NCI-H2196 (cell line): ENCODE results near the gene LRP6.
A peak's percentile ranks its signal among the peaks of the same experiment; 100 is the strongest.
"Not testable (repeated sequence)": the region's sequence is repeated elsewhere in the genome, so short reads cannot be mapped to it uniquely, and the experiment has no call there.

ENCODE experiments used
- DNase-seq: peaks from one replicate; lab custom pipeline; 2025; ENCODE audit not compliant: unreplicated experiment; lab: John Stamatoyannopoulos, UW

Gene LRP6

DNA sequence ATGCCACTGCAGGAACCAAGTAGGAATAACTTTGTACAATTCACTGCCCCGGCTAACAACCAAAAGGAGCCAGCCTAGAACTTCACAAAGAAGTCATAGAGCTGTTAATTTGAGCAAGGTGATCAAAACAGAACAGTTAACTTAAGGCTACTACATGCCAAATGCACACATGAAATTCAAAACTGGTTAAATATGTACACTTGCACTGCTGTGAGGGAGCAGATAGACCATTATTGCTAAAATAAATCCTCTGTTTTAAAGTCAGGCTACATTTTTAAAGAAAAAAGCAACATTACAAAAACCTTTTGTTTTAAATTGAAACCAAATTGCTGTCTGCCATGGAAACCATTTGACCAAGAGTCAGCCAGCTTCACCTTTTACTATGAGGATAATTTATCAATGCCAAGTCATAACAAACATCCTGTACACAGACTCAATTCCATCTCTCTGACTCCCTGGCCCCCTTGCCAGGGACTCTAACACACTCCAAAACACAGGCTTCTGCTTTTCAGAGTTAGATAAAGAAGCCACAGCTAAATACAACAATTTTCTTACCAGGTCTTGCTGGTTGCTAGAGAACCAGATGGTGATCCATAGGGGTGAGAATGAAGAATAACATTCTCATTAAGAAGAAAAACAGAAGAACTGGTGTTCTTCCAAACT, 84.0 kb downstream of the LRP6 start:
- DNase-seq: peak; percentile 29

DNA sequence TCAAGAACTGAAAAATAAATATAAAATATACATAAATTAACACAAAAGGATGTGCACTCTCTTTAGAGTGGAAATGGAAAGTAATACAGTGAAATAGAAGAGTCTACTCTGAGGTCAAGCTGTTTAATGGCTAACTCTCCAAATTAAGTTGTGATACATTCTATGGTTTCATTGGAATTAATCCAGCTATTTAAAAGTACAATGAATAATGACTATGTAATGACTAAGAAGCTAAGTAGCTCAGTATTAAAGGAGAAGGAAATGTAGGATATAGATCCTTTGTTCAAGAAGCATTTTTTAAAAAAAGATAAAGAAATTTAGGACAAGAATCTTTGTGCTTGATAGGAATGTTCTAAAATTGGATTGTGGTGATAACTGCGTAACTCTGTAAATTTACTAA, 85.3 kb downstream of the LRP6 start:
- DNase-seq: no peak

DNA sequence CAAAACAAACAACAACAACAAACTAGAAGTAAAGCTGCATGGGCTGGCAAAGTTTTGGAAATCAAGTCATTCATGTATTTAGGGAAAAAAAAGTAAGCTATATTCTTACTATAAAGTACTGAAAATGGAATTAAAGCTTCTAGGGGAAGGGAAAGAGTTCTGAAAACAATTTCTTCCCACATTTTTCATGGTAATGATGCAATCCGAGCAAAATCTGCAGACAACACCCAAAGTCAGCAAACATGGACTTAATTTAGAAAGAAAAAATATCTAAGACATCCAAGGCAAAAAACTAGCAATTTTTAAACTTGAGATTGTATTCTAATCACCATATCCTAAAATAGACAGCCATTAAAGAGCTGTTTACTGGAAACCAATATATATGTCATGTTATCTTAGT, 86.3 kb downstream of the LRP6 start:
- DNase-seq: no peak

- DNase-seq: no peak
These were observed 86.7 kb downstream of the LRP6 start for GRCh38 chr12:12180136-12180535.

GRCh38 chr12:12178559-12178958, 88.3 kb downstream of the LRP6 start:
- DNase-seq: no peak

- no peak for DNase-seq
These were observed 90.4 kb downstream of the LRP6 start for GRCh38 chr12:12176402-12176801.

- DNase-seq: no peak
These were observed 94.8 kb downstream of the LRP6 start for GRCh38 chr12:12171991-12172511.

- no peak for DNase-seq
These were observed 99.0 kb downstream of the LRP6 start for GRCh38 chr12:12167847-12168246.

- no peak for DNase-seq
These were observed 100.1 kb downstream of the LRP6 start for GRCh38 chr12:12166751-12167150.

DNA sequence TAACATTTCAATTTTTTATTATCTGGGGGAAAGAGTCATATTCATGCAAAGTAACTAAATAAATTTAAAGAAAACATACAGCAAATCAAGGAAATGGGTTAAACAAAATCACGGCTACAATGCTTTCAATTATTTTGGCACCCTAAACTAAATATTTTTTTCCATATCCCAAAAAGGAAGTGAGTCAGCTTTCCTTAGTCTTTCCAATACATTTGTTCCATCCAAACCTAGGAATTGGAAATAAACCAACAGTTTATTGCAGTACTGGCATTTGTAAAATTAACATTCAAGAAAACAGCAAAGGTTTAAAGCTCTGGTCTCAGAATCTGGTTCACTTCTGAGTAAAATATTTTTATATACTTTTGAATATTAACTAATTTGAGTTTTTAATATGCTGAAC, 106.9 kb downstream of the LRP6 start:
- DNase-seq: no peak

DNA sequence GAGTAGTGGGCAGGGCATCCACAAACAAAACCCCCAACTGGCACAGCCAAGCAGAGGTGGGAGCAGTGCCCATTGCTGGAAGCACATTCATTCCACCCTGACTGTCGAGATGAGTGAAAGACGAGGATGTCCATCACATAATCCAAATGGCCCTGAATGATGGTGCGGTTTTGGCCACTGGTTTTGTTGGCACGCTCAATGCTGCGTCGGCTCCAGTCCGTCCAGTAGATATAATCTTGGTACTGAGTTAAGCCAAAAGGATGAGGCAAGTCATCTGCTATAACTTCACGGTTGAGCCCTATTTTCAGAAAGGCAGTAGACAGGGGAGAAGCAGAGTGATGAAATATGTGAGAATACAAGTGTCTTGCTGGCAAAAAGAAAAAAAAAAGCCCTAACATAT, 108.0 kb downstream of the LRP6 start:
- DNase-seq: no peak

DNA sequence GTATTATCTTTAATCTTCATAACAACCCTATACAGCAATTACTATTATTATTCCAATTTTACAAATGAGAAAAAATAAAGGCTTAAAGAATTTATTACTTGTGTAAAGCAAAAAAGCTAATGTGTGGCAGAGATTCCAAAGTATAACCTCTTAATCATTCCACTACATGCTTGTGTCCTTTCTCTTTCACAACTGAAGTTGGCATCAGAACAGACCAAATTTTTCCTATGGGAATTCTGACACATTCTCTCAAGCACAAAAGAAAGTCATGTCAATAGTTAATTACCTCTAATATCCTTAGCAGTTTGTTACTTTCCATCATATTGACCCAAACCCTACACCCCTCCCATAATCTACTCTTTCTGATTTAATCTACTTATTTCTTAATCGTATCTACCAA, 109.4 kb downstream of the LRP6 start:
- DNase-seq: no peak

- DNase-seq: no peak
These were observed 110.0 kb downstream of the LRP6 start for GRCh38 chr12:12156828-12157227.

DNA sequence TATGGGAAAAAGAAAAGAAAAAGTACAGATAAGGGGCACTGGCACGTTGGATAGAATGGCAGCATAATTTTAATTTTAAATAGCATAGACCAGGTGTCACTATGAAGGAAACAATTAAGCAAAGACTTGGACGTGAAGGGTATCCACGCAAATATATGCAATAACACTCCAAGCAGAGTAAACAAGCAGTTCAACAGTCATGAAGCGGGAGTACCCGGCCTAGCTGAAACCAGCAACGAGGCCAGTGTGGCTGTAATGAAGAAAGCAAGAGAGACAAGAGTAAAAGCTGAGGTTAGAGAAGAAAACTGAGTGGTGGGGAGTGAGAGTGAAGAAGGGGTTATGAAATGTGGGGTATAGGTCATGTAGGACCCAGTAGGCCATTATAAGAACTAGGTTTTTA, 110.7 kb downstream of the LRP6 start:
- DNase-seq: no peak

DNA sequence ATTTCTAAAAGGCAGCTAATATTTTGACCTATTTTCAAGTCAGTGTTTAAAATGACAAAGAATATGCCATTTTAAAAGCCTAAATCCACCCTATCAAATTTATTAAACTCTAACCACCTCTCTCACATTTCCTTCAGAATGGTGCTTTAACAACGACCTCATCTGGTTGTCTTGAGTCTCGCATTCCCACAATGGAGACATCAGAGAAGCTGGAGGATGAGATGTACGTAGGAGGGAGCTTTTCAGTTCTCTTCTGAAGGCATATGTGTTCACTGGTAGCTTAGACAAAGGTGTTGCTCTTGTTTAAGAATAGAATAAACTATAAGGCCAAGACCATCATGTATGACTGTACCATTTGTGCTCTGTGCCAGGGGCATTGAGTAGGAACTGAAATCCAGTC, 113.2 kb downstream of the LRP6 start:
- no peak for DNase-seq

DNA sequence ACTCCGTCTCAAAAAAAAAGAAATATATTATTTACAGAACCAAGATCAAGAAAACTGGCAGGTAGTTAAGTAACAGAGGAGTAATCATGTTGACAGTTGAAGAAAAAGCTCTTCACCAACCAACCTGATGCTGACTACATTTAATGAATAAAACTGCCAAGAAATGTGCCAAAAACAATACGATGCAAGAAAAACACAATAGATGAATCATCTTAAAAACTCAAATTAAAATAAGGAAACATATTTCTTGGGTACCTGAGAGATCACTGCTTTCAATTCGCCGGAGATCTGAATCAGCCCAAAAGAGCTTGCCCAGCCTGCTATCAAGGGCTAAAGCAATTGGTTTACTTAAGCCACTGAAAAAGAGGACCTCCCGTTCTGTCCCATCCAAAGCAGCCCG, 119.7 kb downstream of the LRP6 start:
- DNase-seq: no peak

DNA sequence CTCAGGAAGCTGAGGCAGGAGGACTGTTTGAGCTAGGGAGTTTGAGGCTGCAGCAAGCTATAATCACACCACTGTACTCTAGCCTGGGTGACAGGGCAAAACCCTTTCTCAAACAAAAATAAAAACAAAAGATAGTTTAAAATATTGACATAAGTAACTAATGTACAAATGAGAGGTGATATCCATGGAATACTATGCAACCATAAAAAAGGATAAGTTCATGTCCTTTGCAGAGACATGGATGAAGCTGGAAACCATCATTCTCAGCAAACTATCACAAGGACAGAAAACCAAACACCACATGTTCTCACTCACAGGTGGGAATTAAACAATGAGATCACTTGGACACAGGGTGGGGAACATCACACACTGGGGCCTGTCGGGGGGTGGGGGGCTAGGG, 122.3 kb downstream of the LRP6 start:
- DNase-seq: not testable (repeated sequence)

DNA sequence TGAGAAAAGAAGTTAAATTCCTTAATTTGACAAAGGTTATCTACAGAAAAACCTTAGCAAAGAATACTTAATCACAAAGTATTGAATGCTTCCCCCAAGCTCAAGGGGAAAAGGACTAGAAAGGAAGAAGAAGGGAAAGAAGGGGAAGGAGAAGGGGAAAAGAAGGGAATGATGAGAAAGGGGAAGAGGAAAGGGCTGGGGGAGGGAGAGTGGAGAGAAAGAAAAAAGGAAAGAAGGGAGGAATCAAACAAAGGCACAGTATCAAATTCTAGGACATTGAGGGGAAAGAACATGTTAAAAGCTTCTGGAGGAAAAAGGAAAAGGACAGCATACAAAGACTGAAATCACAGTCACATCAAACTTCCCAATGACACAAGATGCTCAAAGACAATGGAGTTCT, 125.8 kb downstream of the LRP6 start:
- DNase-seq: no peak

- DNase-seq: no peak
These were observed 128.4 kb downstream of the LRP6 start for GRCh38 chr12:12138203-12139154.

DNA sequence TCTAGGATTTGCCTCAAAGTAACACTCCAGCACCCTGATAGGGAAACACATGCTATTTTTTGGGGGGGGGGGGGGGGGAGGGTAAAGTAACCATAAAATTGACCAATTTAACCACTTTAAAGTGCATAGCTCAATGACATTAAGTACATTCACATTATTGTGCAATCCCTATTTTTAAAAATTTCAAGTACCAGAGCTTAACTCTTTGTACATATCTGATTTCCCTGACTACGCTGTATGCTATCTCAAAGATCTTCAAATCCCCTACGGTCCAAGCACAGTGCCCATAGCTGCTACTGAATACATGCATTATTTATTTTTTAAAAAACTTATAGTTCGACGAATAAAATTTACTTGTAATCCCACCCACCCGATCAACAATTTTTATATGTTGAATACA, 133.1 kb downstream of the LRP6 start:
- no peak for DNase-seq

DNA sequence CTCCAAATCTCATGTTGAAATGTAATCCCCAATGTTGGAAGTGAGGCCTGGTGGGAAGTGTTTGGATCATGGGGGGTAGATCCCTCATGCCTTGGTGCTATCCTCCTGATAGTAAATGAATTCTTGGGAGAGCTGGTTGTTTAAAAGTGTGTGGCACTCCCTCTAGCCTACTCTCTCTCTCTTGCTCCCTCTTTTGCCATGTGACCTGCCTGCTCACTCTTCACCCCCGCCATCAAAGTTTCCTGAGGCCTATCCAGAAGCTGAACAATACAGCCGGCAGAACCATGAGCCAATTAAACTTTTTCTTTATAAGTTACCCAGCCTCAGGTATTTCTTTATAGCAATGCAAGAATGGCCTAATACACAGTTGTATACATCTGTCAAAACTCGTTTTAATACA, 133.6 kb downstream of the LRP6 start:
- no peak for DNase-seq

GRCh38 chr12:12128670-12129069, 138.2 kb downstream of the LRP6 start:
- DNase-seq: no peak
